Fibroblast of mammary gland (primary cell): ENCODE data around the gene FGD3.
A peak's percentile ranks its signal among the peaks of the same experiment; 100 is the strongest.

Source experiments
- DNase-seq: peaks from one replicate; pipeline ENCODE4 v3.0.0-alpha.2; 2010; ENCODE audit warnings: low read depth
- H3K4me3 ChIP-seq: 2 replicates; pipeline ENCODE4 v1.5.1; 2011; ENCODE audit warnings: low read depth, mild to moderate bottlenecking, low read length, moderate library complexity; ENCODE audit not compliant: control insufficient read depth
- TF ChIP-seq, protein P1 (sequence below): conservative IDR thresholded peaks from 2 replicates; pipeline ENCODE4 v1.5.1; 2011; ENCODE audit warnings: low read depth, low read length, inconsistent platforms; ENCODE audit not compliant: control insufficient read depth, insufficient read depth

Gene FGD3

DNA sequence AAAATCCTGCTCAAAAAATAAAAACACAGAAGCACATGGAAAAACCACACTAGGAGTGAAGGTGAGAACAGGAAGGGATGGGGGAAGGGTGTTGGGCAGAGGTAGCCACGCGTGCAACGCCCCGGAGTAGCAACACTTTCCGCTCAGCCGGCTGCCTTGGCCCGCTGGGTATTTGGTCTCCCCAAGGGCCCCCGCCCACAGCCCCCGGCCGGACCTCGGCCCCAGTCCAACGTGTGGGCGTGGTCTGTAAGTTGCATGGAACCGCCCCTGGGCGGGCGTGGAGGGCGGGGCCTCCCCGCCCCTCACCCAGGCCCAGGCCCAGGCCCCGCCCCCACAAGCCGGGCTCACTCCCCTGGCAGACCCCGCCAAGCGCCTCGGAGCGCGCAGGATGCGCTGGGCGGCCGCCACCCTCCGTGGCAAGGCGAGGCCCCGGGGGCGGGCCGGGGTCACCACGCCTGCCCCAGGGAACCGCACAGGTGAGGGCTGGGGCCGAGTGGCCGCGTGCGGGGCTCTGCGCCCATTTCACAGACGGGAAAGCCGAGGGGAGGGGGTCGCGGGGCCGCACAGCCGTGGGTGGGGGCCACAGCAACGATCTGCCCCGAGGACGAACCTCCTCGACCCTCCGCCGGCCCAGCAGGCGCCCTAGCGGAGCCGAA lies 111.2 kb downstream of the FGD3 start, which contains the start of gene SUSD3:
TSS of gene SUSD3 (plus strand) at position 347 of the 656 bp plus-strand sequence. CDS start at position 389, 42 bp downstream.
- peak within 1 kb of the TSS; percentile 37 for H3K4me3 ChIP-seq
- TF ChIP-seq, protein P1, sequence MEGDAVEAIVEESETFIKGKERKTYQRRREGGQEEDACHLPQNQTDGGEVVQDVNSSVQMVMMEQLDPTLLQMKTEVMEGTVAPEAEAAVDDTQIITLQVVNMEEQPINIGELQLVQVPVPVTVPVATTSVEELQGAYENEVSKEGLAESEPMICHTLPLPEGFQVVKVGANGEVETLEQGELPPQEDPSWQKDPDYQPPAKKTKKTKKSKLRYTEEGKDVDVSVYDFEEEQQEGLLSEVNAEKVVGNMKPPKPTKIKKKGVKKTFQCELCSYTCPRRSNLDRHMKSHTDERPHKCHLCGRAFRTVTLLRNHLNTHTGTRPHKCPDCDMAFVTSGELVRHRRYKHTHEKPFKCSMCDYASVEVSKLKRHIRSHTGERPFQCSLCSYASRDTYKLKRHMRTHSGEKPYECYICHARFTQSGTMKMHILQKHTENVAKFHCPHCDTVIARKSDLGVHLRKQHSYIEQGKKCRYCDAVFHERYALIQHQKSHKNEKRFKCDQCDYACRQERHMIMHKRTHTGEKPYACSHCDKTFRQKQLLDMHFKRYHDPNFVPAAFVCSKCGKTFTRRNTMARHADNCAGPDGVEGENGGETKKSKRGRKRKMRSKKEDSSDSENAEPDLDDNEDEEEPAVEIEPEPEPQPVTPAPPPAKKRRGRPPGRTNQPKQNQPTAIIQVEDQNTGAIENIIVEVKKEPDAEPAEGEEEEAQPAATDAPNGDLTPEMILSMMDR, result no peak
- DNase-seq, result peak; percentile 36

DNA sequence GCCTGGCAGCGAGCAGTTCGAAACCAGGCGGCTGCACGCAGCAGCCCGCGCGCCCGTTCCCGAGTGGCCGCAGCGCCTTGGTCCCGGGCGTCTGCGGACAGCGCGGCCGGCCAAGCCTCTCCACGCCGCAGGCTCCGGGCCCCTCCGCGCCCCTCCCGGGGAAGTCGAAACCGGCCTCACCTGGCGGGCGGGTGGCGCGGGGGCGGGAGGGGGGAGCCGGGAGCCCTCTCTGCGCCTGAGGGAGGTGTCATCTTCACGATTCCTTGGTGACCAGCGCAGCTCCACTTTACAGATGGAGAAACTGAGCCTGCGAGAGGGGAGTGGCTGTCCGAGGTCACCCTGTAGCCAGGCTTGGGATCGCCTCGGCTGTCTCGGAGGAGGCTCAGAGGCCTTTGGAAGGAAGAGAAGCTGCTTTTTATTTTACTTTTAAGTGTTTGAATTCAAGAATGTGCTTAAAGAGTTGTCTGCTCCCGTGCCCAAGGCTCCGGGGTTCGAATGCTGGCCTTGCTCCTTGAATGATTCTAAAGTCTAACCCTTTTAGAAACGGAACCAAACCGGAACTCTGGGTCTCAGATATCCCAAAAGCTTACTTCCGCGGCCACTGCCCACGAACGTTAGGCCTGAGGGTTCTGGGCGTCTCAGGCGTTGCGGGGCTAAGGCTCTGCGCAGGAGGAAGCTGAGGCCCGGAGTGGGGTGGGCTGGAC lies 111.8 kb downstream of the FGD3 start:
- peak overlapping the region; percentile 37 for H3K4me3 ChIP-seq
- no peak for DNase-seq
- TF ChIP-seq, protein P1, result no peak

DNA sequence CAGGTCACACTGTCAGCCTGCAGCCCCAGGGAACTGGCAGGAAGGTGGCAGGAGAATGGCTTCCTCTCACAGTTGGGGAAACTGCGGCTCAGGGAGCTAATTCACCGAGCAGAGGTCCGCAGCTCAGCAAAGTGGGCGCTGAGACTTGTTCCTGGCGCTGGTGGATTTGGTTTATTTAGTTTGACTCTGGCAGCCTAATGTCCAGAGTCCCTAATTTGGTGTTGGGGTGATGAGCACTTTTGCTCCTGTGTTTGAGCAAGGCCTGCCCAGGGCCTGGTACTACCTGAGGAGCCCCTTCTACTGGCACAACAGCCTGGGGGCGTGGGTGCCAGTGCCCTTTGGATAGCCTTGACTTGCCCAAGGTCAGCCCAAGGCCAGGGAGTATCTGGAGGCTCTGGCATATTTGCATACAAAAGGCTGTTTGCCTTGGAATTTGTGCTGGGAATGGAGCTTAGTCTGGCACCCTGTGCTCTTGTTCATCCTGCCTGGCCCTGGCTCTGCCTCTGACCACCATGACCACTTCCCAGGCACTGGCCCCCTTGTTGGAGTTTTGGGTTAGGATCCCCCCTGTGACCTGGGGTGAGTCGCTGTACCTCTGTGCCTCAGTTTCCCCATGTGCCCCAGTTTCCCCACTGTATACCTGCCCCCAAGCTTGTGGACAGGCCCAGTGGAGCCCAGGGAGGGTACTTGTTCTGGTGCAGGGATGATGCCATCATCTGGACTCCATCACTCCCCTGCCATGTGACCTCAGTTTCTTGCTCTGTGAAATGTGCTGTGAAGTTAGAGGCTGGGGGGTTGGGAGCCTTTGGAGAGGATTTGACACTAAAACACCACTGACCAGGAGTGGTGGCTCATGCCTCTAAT lies 112.6 kb downstream of the FGD3 start:
- DNase-seq, result no peak
- TF ChIP-seq, protein P1, result no peak
- H3K4me3 ChIP-seq, result no peak overlapping the region

DNA sequence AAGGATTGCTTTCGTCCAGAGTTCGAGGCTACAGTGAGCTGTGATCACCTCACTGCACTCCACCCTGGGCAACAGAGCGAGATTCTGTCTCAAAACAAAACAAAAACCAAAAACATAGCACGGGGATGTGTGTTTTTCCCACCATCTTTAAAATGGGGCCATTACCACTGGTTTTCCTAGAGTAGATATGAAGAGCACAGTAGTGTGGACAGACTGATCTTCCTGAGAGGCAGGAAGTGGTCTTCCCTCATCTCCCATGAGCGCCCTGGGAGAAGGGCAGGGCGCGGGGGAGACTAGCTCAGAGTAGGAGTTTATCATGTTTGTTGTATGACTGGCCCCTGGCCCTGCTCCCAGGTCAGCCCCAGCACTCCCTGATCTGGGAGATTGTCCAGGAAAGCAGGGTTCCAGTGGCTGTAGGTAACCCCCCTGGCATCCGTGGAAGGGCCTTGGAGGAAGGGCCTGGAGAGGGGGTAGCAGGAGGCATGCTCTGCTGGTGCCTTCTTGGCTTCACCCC lies 113.5 kb downstream of the FGD3 start:
- TF ChIP-seq, protein P1, result no peak
- peak; percentile 82 for DNase-seq
- H3K4me3 ChIP-seq, result no peak overlapping the region

DNA sequence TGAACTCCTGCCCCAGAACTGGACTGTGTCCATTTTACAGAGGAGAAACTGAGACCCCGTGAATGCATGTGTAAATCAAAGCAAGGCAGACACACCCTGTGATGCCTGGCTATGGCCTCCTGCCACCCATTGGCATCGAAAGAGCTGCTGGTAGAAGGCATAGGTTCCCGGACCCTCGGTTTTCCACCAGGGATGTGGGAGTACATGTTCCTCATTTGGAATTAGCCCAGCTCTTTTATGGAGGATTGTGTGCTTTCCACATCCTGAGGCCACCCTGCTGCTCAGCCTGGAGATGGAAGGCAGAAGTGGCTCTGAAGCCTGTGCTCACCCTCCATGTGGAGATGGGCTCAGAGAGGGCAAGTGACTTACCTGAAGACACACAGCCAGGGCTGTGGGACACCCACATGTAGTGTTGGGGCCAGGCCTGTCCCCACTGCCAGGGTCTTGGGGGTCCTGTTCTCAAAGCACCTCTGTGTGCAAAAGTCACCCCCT lies 114.0 kb downstream of the FGD3 start:
- H3K4me3 ChIP-seq, result no peak overlapping the region
- DNase-seq, result no peak

More for the DNA sequence above, 114.0 kb downstream of the FGD3 start:
- TF ChIP-seq, protein P1, result no peak
